Testis (tissue), 3 donors: ENCODE results near the gene PLA2G4F. TPM values are rescaled to one million over a fixed set of nuclear protein-coding genes. Genes with fewer than 3 reads are reported as not detected.
"Not testable (repeated sequence)": the region's sequence is repeated elsewhere in the genome, so short reads cannot be mapped to it uniquely, and the experiment has no call there.

Source experiments
- DNase-seq: peaks from one replicate; pipeline ENCODE4 v3.0.0-alpha.2; 2019
- H3K27ac ChIP-seq, 2 donors: fragments of 200-600 bp; sonication (generic); one replicate each; pipeline ENCODE4 v1.5.1; 2019
- H3K27me3 ChIP-seq: fragments of 200-600 bp; sonication (generic); one replicate; pipeline ENCODE4 v1.5.1; 2019
- H3K36me3 ChIP-seq: fragments of 200-600 bp; sonication (generic); one replicate; pipeline ENCODE4 v1.5.1; 2017; ENCODE audit warnings: low read depth; ENCODE audit errors: missing control alignments
- H3K4me1 ChIP-seq: fragments of 200-600 bp; sonication (generic); one replicate; pipeline ENCODE4 v1.5.1; 2019
- H3K4me3 ChIP-seq, 2 donors: fragments of 200-600 bp; sonication (generic); one replicate each; pipeline ENCODE4 v1.5.1; 2017 to 2019
- H3K9me3 ChIP-seq: fragments of 200-600 bp; sonication (generic); one replicate; pipeline ENCODE4 v1.5.1; 2017
- CTCF ChIP-seq, 3 experiments: fragments of 450-650 bp in 2 of 3; fragments of 200-600 bp in 1 of 3; sonication (generic) in 1 of 3; IDR thresholded peaks; one replicate each; pipeline ENCODE4 v1.5.1; 2016 to 2019; ENCODE audit warnings: antibody characterized with exemption in 3 of 3, mild to moderate bottlenecking in 2 of 3, moderate library complexity in 1 of 3
- POLR2A ChIP-seq: fragments of 450-650 bp; IDR thresholded peaks from one replicate; pipeline ENCODE4 v1.6.1; 2017; ENCODE audit warnings: antibody characterized with exemption, mild to moderate bottlenecking, moderate library complexity
- WGBS, 2 donors: methylation state at CpG; one replicate each; pipeline ENCODE4 v1.1.5; 2018; 5-methylcytosine and 5-hydroxymethylcytosine counted together
- intact Hi-C: fragments of 100-400 bp; cut with DNase I; formaldehyde crosslinking; loops from one replicate; pipeline ENCODE4 v1.15.1; 2023; ENCODE audit warnings: low total_unique reads
- polyA plus RNA-seq: library from polyadenylated mRNA; stranded (reverse); fragments of 350-450 nt; fragmentation: Illumina TruSeq; extraction: RNeasy Lipid Tissue Mini Kit (QIAGEN cat#74804); gene quantifications from one replicate; pipeline ENCODE4 v1.2.3, GENCODE V29; 2014; ENCODE audit warnings: low read depth, low replicate concordance; ENCODE audit not compliant: insufficient read depth
- total RNA-seq, 2 donors: library from RNA; depleted of rRNA; stranded (reverse); fragments of >200 nt; gene quantifications; one replicate each; pipeline ENCODE4 v1.2.3, GENCODE V29; 2016

PLA2G4F gene
- total and polyA plus RNA-seq, 3 donors from 2014 or later = 0.12 to 0.31 (median 0.15) TPM

- DNase-seq = no peak
- Histone ChIP-seq H3K9me3 (no peaks in the 10 kb centered on the region), H3K36me3 (no peaks in the 10 kb centered on the region), H3K27ac (no peak within 1 kb of the TSS), H3K4me1 (peaks cover 13% of the 10 kb centered on the region), H3K27me3 (no peaks in the 10 kb centered on the region), H3K4me3 (no peak within 1 kb of the TSS)
- 81 to 87% methylated on average over 3 to 6 of the region's 6 CpGs for WGBS, 2 donors
- intact Hi-C loops = no loop called here
- no peak for TF ChIP-seq POLR2A
- no peak for TF ChIP-seq CTCF (IDR thresholded peaks at IDR 0.05)
Observed at GRCh38 chr15:42094512-42094963, 61.9 kb downstream of the PLA2G4F start, which contains the start of gene PLA2G4D. Gene PLA2G4D (minus strand): TSS chr15:42094562. CDS start chr15:42094459, 103 bp downstream.

GRCh38 chr15:42093966-42094365 is 62.5 kb downstream of the PLA2G4F start:
- Histone ChIP-seq H3K4me1 (peaks cover 13% of the 10 kb centered on the region), H3K4me3 (no peak overlapping the region), H3K27me3 (no peaks in the 10 kb centered on the region), H3K27ac (no peak overlapping the region), H3K9me3 (no peaks in the 10 kb centered on the region), H3K36me3 (no peaks in the 10 kb centered on the region)
- DNase-seq = no peak
- intact Hi-C loops = no loop called here
- no peak for TF ChIP-seq POLR2A
- no peak for TF ChIP-seq CTCF (IDR thresholded peaks at IDR 0.05)
- WGBS, 2 donors = 55 to 74% methylated on average over 4 to 7 of the region's 7 CpGs

GRCh38 chr15:42092398-42093318 is 63.8 kb downstream of the PLA2G4F start:
- H3K4me3 ChIP-seq = no peak overlapping the region
- H3K9me3 ChIP-seq = no peaks in the 10 kb centered on the region
- H3K36me3 ChIP-seq = no peaks in the 10 kb centered on the region
- TF ChIP-seq CTCF (IDR thresholded peaks at IDR 0.05) (no peak), POLR2A (no peak)
- WGBS, 2 donors = 77 to 78% methylated on average over 16 to 18 of the region's 21 CpGs
- no peak overlapping the region for H3K27ac ChIP-seq
- DNase-seq = peak; percentile 59
- intact Hi-C loops = no loop called here
- no peaks in the 10 kb centered on the region for H3K27me3 ChIP-seq
- peaks cover 13% of the 10 kb centered on the region for H3K4me1 ChIP-seq

GRCh38 chr15:42091753-42092397 is 64.6 kb downstream of the PLA2G4F start:
- peaks cover 13% of the 10 kb centered on the region for H3K4me1 ChIP-seq
- intact Hi-C loops, H3K27ac ChIP-seq, H3K4me3 ChIP-seq, H3K9me3 ChIP-seq, H3K36me3 ChIP-seq, DNase-seq, H3K27me3 ChIP-seq: not testable (repeated sequence)
- 67 to 76% methylated on average over 14 of the region's 14 CpGs for WGBS, 2 donors

- H3K4me3 ChIP-seq = no peak overlapping the region
- intact Hi-C loops = no loop called here
- no peak overlapping the region for H3K27ac ChIP-seq
- no peaks in the 10 kb centered on the region for H3K9me3 ChIP-seq
- no peak for DNase-seq
- 87 to 89% methylated on average over 9 of the region's 9 CpGs for WGBS, 2 donors
- no peaks in the 10 kb centered on the region for H3K27me3 ChIP-seq
- TF ChIP-seq POLR2A = no peak
- TF ChIP-seq CTCF (IDR thresholded peaks at IDR 0.05) = no peak
- no peaks in the 10 kb centered on the region for H3K36me3 ChIP-seq
- peaks cover 13% of the 10 kb centered on the region for H3K4me1 ChIP-seq
Observed at GRCh38 chr15:42090781-42091180, 65.7 kb downstream of the PLA2G4F start.
